ENCODE results near the gene ERCC8. TPM values are rescaled to one million over a fixed set of nuclear protein-coding genes. Genes with fewer than 3 reads are reported as not detected.

The ERCC8 gene
- total and polyA plus RNA-seq, 2 of the 8 experiments (the other 6 are each of a cell fraction or from before 2014, with no cell fraction given) = 17.3 TPM

DNA sequence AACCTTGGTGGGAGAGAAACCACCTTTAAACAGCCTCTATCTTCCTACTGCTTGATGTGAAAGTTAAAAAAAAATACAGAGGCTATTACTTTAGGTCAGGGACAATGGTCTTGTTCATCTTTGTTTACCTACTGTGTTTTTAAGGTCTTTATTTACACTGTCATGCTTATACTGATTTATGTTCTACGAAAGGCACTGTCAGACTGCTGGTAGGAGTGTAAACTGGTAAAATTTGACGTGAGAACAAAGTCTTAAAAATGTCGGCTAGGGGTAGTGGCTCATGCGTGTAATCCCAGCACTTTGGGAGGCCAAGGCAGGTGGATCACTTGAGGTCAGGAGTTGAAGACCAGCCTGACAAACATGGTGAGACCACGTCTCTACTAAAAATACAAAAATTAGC is 58.7 kb downstream of the ERCC8 start:
- DNase-seq (ENCODE audit: low read depth in 1 of 2, low spot score in 2 of 2) = no peak
- POLR2A ChIA-PET (ENCODE audit: partially characterized antibody) = no interaction called here
- WGBS, 2 experiments (ENCODE audit: extremely low coverage in 1 of 2, insufficient coverage in 1 of 2, insufficient read length in 1 of 2, insufficient replicate concordance in 2 of 2, low coverage in 1 of 2, low lambda C conversion rate in 2 of 2, missing lambda C conversion rate in 1 of 2) = 83% methylated on average over 5 of the region's 5 CpGs; no CpG with 5 or more reads in 1 of the 2 experiments
- no peak overlapping the region for H2AK5ac ChIP-seq (ENCODE audit: low read depth, low read length)
- TF ChIP-seq SIRT6 (IDR thresholded peaks at IDR 0.05; ENCODE audit: low read length) (no peak), BACH1 (IDR thresholded peaks at IDR 0.05; ENCODE audit: low read length) (no peak), TAF1 (IDR thresholded peaks at IDR 0.05; ENCODE audit: low read depth, low read length) (no peak), GTF2F1 (IDR thresholded peaks at IDR 0.05; ENCODE audit: borderline replicate concordance, low read depth, low read length) (no peak), SP4 (IDR thresholded peaks at IDR 0.05; ENCODE audit: low read length) (no peak), ZNF274 (IDR thresholded peaks at IDR 0.05; ENCODE audit: borderline replicate concordance, extremely low read depth, low read length) (no peak)
- H2BK20ac ChIP-seq (ENCODE audit: low read length) = no peak overlapping the region
- H4K5ac ChIP-seq (ENCODE audit: insufficient read length, low read depth, low read length) = no peak overlapping the region
- no peak overlapping the region for H2BK15ac ChIP-seq (ENCODE audit: low read length)
- no peak overlapping the region for H3K18ac ChIP-seq (ENCODE audit: extremely low read depth, low read length)
- no peak overlapping the region for H4K8ac ChIP-seq (ENCODE audit: extremely low read depth, insufficient read depth, low read length)
- no peak overlapping the region for H4K91ac ChIP-seq (replicated peaks; ENCODE audit: insufficient read length, low read length)
- no peak overlapping the region for H2BK120ac ChIP-seq (replicated peaks; ENCODE audit: low read depth, low read length)
- H3K23ac ChIP-seq (ENCODE audit: insufficient read length) = no peak overlapping the region
- H3K4me3 ChIP-seq (ENCODE audit: extremely low read depth in 1 of 4, insufficient read depth in 2 of 4, low read depth in 3 of 4, low read length in 4 of 4) = no peak overlapping the region
- no peak overlapping the region for H3K4ac ChIP-seq (replicated peaks; ENCODE audit: insufficient read length, low read depth, low read length)
- no peaks in the 10 kb centered on the region for H4K20me1 ChIP-seq (replicated peaks in 1 of 2; ENCODE audit: control insufficient read depth in 1 of 2, insufficient read depth in 2 of 2, low read length in 2 of 2)
- no peak overlapping the region for H3K9ac ChIP-seq (replicated peaks in 1 of 4; ENCODE audit: extremely low read depth in 1 of 4, low read depth in 3 of 4, low read length in 3 of 4)
- H3K36me3 ChIP-seq (ENCODE audit: control insufficient read depth in 2 of 4, insufficient read depth in 4 of 4, low read length in 3 of 4) = peaks cover 0 to 6% (median 1%) of the 10 kb centered on the region in 4 experiments; a peak in 2 of 8 replicates
- no peaks in the 10 kb centered on the region for H3K4me1 ChIP-seq (replicated peaks in 1 of 4; ENCODE audit: control insufficient read depth in 3 of 4, insufficient read depth in 4 of 4, low read length in 3 of 4)
- peaks cover 10 to 12% of the 10 kb centered on the region in 2 experiments; a peak in 3 of 4 replicates for H3K9me3 ChIP-seq (ENCODE audit: insufficient read depth in 2 of 2, low read depth in 1 of 2, low read length in 1 of 2)
- H3K79me1 ChIP-seq (ENCODE audit: low read depth, low read length) = no peaks in the 10 kb centered on the region
- H3K14ac ChIP-seq (ENCODE audit: insufficient read length) = no peak overlapping the region
- no peak for FAIRE-seq
- H2BK12ac ChIP-seq (ENCODE audit: low read depth, low read length) = no peak overlapping the region
- CTCF ChIA-PET (ENCODE audit: partially characterized antibody) = interaction anchor here (2.1 kb wide), 1 partner anchor 199 kb away, joined by 5 read pairs; no protein-coding TSS in a partner anchor
- H2AFZ ChIP-seq (ENCODE audit: low read length) = no peak overlapping the region
- no peaks in the 10 kb centered on the region for H3K27me3 ChIP-seq (replicated peaks in 1 of 4; ENCODE audit: control insufficient read depth in 3 of 4, extremely low read depth in 1 of 4, insufficient read depth in 3 of 4, low read length in 3 of 4)
- no peak overlapping the region for H3K27ac ChIP-seq (ENCODE audit: low read depth, low read length)
- no peak overlapping the region for H3K4me2 ChIP-seq (ENCODE audit: insufficient read depth in 1 of 2, low read depth in 2 of 2, low read length in 2 of 2)
- H2BK5ac ChIP-seq (ENCODE audit: low read depth, low read length) = no peak overlapping the region
- H3K79me2 ChIP-seq (ENCODE audit: control insufficient read depth in 1 of 2, insufficient read depth in 2 of 2, low read length in 2 of 2) = no peaks in the 10 kb centered on the region
- H3K23me2 ChIP-seq (ENCODE audit: low read depth, low read length) = no peaks in the 10 kb centered on the region
- no peak overlapping the region for H3K56ac ChIP-seq (replicated peaks; ENCODE audit: insufficient read length, low read depth, low read length)
